ENCODE measurements around the gene SERPINH1. TPM values are rescaled to one million over a fixed set of nuclear protein-coding genes. Genes with fewer than 3 reads are reported as not detected.
A peak's percentile ranks its signal among the peaks of the same experiment; 100 is the strongest.

The SERPINH1 gene
- total RNA-seq, 1 donor from 2014 or later = 484 TPM

GRCh38 chr11:75532200-75533048, 29.6 kb upstream of the SERPINH1 start:
- TF ChIP-seq CTCF (IDR thresholded peaks at IDR 0.05) = peak; percentile 97
- Mint-ChIP-seq H3K4me3 (ENCODE audit: unreplicated experiment) (no peak overlapping the region), H3K27me3 (ENCODE audit: unreplicated experiment) (peaks cover 21% of the 10 kb centered on the region), H3K4me1 (ENCODE audit: unreplicated experiment) (peaks cover 9% of the 10 kb centered on the region), H3K9me3 (ENCODE audit: unreplicated experiment) (no peaks in the 10 kb centered on the region), H3K27ac (ENCODE audit: unreplicated experiment) (no peak overlapping the region), H3K36me3 (ENCODE audit: unreplicated experiment) (no peaks in the 10 kb centered on the region)
- DNase-seq (ENCODE audit: extremely low spot score, unreplicated experiment) = peak; percentile 87

GRCh38 chr11:75533896-75534258, 28.2 kb upstream of the SERPINH1 start:
- Mint-ChIP-seq H3K4me1 (ENCODE audit: unreplicated experiment) (peaks cover 9% of the 10 kb centered on the region), H3K27ac (ENCODE audit: unreplicated experiment) (no peak overlapping the region), H3K4me3 (ENCODE audit: unreplicated experiment) (no peak overlapping the region)

GRCh38 chr11:75534259-75535069, 27.6 kb upstream of the SERPINH1 start:
- DNase-seq (ENCODE audit: extremely low spot score, unreplicated experiment) = no peak
- TF ChIP-seq CTCF (IDR thresholded peaks at IDR 0.05) = no peak
- no peak overlapping the region for H3K27ac Mint-ChIP-seq (ENCODE audit: unreplicated experiment)
- no peaks in the 10 kb centered on the region for H3K36me3 Mint-ChIP-seq (ENCODE audit: unreplicated experiment)
- H3K4me1 Mint-ChIP-seq (ENCODE audit: unreplicated experiment) = peaks cover 9% of the 10 kb centered on the region
- H3K9me3 Mint-ChIP-seq (ENCODE audit: unreplicated experiment) = no peaks in the 10 kb centered on the region
- H3K4me3 Mint-ChIP-seq (ENCODE audit: unreplicated experiment) = no peak overlapping the region
- H3K27me3 Mint-ChIP-seq (ENCODE audit: unreplicated experiment) = peaks cover 18% of the 10 kb centered on the region

More at GRCh38 chr11:75533896-75534258, 28.2 kb upstream of the SERPINH1 start:
- Mint-ChIP-seq H3K9me3 (ENCODE audit: unreplicated experiment) (no peaks in the 10 kb centered on the region), H3K36me3 (ENCODE audit: unreplicated experiment) (no peaks in the 10 kb centered on the region), H3K27me3 (ENCODE audit: unreplicated experiment) (peaks cover 20% of the 10 kb centered on the region)
- TF ChIP-seq CTCF (IDR thresholded peaks at IDR 0.05) = no peak
- no peak for DNase-seq (ENCODE audit: extremely low spot score, unreplicated experiment)

- no peaks in the 10 kb centered on the region for H3K9me3 Mint-ChIP-seq (ENCODE audit: unreplicated experiment)
- H3K27ac Mint-ChIP-seq (ENCODE audit: unreplicated experiment) = no peak overlapping the region
- peaks cover 14% of the 10 kb centered on the region for H3K27me3 Mint-ChIP-seq (ENCODE audit: unreplicated experiment)
- H3K4me3 Mint-ChIP-seq (ENCODE audit: unreplicated experiment) = no peak overlapping the region
- no peaks in the 10 kb centered on the region for H3K36me3 Mint-ChIP-seq (ENCODE audit: unreplicated experiment)
- no peak for DNase-seq (ENCODE audit: extremely low spot score, unreplicated experiment)
- no peak for TF ChIP-seq CTCF (IDR thresholded peaks at IDR 0.05)
- peaks cover 11% of the 10 kb centered on the region for H3K4me1 Mint-ChIP-seq (ENCODE audit: unreplicated experiment)
These were observed 27.0 kb upstream of the SERPINH1 start for GRCh38 chr11:75535071-75535470.
